HG03571 (cell line): Measurements from ENCODE around the gene PLCH1.

ENCODE experiments used
- ATAC-seq: cut with Tn5 transposase; IDR thresholded peaks from one replicate; pipeline ENCODE4 v1.9.1; 2021; ENCODE audit not compliant: unreplicated experiment

The PLCH1 gene

GRCh38 chr3:155690921-155691320 lies 54.0 kb downstream of the PLCH1 start:
- no peak for ATAC-seq

GRCh38 chr3:155688481-155688880 lies 56.4 kb downstream of the PLCH1 start:
- ATAC-seq, result no peak

DNA sequence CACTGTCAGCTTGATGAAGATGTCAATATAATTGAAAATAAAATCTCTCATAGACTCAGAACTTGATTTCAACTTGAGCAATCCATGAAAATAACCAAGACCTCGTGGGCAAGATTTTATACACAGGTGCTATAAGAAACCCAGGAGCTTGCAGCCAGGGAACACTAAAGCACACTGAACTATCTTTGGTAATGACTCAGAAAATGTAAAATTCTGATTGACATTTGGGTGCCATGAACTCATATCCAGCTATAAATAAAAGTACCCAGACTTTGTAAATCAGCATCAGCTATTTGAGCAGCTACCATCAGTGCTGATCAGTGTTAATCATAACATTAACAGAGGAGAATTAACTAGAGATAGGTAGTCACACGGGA lies 61.5 kb downstream of the PLCH1 start:
- no peak for ATAC-seq

DNA sequence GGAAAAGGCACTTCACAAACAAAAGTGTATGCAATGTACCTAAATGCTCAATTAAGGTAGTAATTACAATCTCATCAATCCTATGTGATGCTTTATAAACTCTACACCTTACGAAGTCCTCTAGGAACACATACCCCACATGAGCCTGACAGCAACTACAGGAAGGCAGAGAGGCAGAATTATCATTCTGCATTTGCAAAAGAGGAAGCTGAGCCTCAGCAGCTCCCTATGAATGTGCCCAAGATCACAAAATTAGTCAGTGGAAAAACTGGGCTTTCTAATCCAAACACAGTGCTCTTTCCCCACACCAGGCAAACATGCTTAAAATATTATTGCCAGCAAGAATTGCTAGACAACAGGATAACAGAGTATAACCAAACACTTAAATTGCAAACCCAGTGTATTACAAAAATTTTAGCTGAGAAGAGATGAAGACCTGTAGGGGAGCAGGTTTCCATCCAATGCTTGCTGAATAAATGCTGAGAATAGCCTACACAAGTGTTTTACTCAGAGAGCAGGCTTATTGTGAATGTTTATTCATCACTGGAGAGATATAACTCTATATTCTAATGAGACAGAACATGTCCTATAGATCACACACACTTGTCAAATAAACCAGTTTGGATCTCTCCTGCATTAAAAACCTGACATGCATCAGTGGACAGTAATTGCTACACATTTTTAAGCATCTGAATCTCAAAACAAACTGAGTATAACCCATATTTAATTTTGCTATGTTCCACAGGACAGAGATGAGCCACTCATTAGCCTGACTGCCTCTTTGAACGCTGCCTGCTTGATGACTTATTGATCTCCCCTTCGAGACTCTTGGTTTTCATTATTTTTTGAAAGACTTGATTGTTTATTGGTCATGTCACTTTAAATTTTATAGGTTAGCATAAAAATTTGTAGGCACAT lies 62.2 kb downstream of the PLCH1 start:
- no peak for ATAC-seq

DNA sequence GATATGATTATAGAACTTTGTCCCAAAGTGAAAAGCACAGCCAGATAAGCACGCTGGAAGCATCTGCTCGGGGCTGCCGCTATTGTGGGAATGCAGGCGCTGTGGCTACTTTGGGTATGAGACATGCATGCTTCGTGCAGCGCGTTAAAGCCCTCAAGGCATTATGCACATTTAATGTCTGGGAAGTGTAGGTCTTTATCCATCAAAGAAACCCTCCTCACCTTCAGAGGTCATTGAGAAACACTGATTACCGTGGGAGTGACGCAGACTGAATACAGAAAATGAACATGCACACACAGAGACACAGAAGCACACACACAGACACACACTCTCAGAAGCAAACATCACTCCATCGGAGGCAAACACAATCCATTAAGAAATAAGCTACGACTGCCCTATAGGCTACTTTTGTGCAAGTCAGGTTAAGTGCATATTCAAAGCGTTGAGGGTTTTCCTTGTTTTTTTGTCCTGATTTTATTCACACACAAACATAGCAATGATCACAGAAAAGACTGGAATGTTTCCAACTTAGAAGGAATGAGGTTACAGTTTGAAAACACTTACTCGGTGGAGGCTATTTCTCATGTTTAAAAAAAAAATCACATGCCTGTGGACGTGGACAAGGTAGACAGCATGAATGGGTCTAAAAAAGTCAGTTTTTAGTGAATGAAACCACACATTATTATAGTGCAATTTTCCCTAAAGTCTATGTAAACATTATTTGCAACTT lies 68.5 kb downstream of the PLCH1 start:
- no peak for ATAC-seq

- no peak for ATAC-seq
These were observed 69.8 kb downstream of the PLCH1 start for GRCh38 chr3:155675094-155675493.

DNA sequence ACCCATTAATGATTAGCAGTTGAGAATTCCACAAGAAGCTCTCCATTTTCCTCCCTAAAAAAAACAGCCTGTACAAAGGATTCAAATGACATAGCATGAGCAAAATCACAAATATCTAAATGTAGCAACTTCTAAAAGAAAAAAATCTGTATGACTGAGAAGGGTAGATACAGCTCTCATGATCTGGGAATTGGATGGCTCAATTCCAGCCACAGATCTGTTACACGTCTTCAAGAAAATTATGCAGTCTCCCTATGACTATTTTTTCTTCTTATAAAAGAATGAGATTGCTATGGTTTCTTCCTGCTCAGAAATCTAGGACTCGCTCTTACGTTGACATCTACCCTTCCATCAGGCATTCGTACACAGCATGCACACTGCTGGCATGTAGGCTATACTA lies 71.5 kb downstream of the PLCH1 start:
- ATAC-seq, result no peak

DNA sequence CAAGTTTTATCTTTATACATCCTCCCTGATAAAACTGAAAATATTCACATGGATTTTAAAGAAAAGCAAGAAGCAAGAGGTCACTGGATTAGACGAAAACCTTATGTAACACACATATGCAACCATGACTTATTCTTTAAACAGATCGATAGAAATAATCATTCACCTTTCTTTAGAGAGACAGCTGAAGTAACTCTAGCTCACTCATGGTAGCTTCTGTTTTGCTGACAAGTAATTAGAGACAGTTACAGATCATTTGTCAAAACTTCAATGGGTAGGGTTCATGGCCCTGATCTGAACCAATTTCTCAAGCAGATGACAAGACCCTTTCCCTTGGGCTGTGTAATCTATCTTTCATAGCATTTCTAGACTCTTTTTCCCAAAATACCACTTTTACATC lies 74.5 kb downstream of the PLCH1 start:
- ATAC-seq, result no peak

- ATAC-seq, result no peak
These were observed 76.9 kb downstream of the PLCH1 start for GRCh38 chr3:155667988-155668387.

- no peak for ATAC-seq
These were observed 79.8 kb downstream of the PLCH1 start for GRCh38 chr3:155664925-155665695.

- ATAC-seq, result no peak
These were observed 81.2 kb downstream of the PLCH1 start for GRCh38 chr3:155663467-155664212.

DNA sequence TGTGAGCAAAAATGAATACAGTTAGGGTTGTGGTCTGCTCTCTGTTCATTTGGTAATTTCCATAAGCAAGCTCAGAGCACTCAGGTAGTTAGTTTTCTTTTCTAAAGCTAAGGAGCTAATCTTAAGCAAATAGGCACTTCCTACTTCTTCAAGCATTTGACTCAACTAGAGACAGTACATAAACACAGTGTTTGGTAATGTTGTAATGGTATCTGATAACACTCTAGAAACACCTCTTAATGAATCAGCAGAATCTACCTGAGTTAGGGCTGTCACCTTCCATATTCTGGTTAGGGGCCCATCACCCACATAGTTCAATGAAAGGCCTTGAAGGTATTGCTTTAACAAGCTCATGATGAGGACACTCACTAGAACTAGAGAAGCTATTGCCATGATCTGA lies 83.1 kb downstream of the PLCH1 start:
- no peak for ATAC-seq

DNA sequence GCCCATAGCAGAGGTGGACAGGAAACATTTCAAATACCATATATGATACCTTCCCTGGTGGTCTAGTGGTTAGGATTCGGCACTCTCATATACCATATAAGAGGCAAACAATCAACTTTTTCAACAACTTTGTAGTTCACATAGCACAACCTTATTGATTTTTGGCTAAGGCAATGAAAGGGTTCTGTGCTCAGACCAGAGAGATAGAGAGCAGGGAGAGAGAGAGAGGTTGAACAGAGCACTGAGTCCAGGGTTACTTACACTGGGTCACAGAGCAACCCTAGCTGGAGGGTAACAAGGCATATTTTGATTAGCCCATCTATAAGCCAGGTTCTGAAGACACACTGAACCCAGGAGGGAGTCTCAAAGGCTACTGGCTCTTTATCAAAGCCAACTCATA lies 83.8 kb downstream of the PLCH1 start:
- no peak for ATAC-seq

GRCh38 chr3:155658671-155659261 lies 86.1 kb downstream of the PLCH1 start:
- ATAC-seq, result no peak

GRCh38 chr3:155658006-155658405 lies 86.9 kb downstream of the PLCH1 start:
- ATAC-seq, result no peak

DNA sequence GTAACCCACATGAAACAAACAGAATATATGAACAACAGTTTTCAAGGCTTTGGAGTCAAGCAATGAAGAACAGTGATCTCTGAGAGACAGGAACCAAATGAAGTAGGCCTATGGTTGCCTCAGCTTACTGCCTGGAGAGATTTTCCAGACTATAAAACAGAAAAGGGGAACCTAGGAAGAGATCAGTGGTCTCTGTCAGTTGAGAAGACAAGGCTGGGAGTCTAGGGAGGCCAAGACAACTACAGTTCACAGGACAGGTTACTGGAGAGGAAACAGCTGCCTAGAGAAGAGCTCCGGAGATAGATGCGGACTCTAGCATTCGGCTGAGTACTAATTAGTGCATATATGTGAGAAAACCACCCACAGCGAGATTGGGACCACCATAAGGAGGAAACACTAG lies 87.7 kb downstream of the PLCH1 start:
- ATAC-seq, result no peak

GRCh38 chr3:155656466-155656865 lies 88.4 kb downstream of the PLCH1 start:
- ATAC-seq, result no peak

DNA sequence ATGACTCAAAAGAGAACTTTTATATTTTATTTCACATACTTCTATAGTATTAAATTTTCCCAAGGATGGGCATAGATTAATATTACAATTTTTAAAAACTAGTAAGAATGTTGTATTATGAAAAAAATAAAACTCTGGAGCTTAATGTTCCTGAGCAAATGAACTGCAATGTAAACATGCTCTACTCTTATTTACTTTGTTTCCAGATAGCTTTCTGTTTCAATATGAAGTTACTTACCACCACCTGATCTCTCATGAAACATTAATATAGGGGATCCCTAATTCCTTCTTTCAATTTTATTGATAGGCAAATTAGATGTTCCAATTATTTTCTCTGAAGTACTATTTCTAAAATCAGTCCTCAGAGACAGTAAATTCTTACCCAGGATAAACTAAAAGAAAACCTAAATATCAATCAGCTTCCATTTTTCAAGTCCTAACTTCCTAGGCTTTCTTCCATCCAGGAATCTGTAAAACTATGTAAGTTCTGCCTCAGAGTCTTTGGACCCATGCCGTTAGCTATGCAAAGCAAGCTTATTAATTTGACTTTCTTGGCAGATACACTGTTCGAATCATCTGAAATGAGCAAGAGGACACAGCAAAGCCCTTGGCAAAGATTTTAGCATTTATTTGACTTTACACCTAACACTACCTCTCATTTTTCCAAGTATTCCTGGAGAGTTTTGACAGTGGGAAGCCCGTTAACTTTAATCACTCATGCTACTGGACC lies 93.2 kb downstream of the PLCH1 start:
- ATAC-seq, result no peak

GRCh38 chr3:155648013-155648591 lies 96.8 kb downstream of the PLCH1 start:
- no peak for ATAC-seq
